Stimulated activated CD4-positive, alpha-beta T cell treated with anti-CD3 and anti-CD28 coated beads, TNF-alpha, amount 100 ng/mL, for 4 hours (primary cell): ENCODE results near the gene EML4.
"Not testable (repeated sequence)": the region's sequence is repeated elsewhere in the genome, so short reads cannot be mapped to it uniquely, and the experiment has no call there.

ENCODE experiments used
- DNase-seq, 3 experiments: peaks; one replicate each; pipeline ENCODE4 v3.0.0-alpha.2; 2020; ENCODE audit warnings: low read depth in 3 of 3

The EML4 gene

DNA sequence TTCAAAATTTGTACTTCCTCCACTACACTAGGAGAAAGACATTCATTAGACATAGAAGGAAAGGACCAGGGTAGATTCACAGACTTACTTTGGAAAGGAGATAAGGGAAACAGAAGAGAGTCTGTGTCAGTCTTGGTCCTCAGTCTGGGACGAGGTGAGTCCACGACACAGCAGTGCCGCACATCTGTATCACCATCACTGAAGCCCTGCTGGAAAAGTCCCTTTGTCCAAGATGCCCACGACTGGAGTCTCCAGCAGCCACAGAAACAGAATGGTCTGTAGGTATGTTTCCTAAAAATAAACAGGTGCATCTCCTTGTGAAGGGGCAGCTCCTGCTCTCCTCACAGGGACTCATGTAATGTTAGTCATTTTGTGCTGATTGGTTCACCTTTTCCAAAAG, 164.4 kb downstream of the EML4 start:
- DNase-seq: no peak

DNA sequence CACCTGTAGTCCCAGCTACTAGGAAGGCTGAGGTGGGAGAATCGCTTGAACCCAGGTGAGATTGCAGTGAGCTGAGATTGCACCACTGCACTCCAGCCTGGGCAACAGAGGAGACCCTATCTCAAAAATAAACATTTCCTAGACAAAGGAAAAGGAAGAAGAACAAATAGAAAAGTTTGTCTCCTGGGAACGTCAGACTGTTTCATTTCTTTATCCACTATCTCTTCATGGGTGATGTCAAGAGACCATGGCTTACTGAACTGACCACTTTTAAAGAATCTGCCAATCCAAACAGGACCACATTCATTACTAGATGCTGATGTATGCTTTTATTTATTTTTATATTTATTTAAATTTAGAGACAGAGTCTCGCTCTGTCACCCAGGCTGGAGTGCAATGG, 165.1 kb downstream of the EML4 start:
- DNase-seq: no peak

DNA sequence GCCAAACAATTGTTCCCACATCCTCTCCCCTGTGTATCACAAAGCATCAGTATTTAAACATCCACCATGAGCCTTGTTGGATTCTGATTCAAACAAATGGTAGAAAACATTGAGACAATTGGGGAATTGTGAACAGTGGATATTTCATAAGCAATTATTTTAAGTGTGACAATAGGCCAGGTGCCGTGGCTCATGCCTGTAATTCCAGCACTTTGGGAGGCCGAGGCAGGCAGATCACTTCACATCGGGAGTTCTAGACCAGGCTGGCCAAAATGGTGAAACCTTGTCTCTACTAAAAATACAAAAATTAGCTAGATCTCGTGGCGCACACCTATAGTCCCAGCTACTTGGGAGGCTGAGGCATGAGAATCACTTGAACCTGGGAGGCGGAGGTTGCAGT, 165.7 kb downstream of the EML4 start:
- not testable (repeated sequence) for DNase-seq

DNA sequence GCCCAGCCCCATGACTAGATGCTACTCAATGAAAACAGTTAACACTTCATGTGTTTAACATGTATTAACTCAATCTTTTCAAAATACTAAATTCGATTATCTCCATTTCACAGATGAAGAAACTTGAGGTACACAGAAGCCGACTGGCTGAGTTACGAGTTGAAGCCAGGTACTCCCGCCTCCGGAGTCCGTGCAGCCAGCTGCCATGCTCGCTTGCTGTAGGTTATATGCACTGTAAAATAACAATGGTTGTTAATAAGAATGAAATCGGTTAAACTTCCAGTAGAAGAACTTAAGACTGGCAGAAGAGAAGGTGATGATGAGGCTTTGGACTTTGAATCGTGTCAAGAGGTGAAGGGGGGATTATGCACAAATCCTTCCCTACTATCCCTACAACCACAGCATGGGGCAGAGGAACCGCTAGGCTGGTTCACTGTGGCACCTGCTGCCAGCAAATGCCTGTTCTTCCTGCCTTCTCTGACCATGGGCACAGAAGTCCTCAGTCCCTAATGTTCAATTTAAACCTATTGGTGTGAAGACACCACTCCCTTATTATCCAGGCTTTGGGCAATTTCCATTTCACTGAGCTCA, 166.5 kb downstream of the EML4 start:
- DNase-seq: no peak

DNA sequence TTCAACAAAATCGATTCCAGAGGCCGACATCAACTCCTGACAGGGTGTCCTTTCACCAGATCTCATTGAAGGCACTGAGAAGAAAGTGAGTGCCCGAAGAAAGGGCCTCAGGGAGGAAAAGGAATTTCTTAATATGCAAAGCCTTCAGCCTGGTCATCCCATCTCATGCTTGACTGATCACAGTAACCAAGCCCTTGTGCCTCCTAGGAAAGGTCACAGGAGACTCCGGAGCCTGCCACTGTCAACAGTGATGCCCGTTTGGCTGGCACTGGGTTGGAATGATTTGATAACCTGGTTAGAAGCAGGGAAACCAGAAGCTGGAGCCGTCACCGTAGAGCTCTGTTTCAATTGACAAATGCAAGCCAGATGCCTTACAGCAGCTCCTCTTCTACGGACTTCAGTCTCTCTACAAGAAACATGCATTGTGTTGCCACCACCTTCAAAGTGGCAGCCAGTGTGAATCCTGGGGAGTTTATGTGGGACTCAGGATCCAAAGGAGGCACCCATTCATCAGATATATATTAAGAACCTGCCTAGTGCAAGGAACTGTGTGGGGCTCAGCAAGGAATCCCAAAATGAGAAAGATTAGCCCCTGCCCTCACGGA, 167.3 kb downstream of the EML4 start:
- no peak for DNase-seq

DNA sequence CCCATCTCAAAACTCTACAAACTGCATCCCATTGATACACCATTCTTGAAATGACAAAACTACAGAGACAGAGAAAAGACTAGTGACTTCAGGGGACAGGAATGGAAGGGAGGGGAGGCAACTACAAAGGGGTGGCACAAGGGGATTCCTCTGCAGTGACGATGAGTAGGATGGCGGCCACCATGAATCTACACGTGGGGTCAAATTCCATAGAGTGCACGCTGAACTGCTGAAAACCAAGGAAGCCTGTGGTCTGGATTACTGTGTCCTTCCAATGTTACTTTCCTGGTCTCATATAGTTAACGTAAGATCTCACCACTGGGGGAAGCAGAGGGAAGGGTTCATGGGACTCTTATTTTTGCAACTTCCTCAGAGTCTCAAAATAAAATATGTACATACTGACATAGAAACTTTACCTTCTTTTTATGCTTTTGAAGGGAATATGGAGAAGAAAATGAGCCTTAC, 168.2 kb downstream of the EML4 start:
- DNase-seq: no peak

DNA sequence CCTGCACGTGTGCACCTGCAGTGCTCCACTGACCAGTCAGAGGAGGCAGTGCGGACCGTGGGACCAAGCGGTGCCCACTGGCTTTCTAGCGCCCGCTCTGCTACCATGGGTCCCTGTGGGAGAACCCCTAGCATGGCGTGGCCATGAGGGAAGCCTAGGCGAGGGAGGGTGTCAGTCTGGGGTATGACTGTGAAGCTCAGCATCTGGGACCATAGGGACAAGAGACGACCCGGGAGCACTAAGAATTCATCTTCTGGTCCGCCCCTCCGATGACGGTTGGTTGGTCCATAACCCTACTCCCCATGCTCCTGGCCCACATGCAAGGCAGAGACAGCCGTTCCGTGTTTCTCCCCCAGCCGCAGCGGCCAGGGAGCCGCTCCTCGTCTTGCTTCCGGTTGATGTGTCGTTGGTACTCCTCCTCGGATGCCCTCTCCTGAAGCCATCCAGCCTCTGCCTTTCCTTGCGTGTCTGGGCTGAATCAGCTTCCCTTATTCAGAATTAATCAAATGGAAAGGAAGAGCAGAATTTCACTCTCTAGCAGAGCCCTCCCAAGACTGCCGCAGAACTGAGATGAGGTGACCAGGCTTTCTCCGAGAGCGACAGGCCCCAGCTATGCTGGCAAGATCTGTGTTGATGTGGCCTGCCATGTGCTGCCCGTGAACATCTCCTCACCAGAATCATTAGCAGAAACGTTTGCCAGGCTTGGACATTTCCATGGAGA, 168.9 kb downstream of the EML4 start:
- DNase-seq: no peak

DNA sequence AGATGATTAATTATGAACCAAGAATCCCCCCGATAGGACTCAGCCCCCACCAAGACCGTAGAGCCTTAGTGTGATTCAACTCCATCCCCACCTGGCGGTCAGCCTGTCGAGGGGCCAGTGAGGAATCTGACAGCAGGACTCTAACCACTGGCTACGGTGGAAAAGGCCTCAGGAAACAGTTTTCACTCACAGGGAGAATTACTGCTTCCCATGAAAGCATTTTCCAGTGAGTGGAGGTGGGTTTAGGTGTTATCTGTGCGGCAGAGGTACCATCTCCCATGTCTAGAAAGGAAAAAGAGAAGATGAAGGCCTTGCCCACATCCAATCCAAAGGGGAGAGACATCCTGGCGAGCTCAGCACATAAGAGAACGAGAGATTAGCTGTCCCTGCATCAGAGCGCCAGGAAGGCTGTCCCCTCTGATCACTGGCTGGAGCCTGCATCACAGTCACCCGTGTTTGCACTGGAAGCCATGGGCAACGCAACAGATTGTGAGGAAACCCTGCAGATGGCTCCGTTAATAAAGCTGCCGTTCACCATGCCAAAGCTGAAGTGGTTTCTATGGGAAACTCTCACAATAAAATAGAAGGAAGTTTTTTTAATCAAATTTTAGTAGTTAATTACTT, 169.5 kb downstream of the EML4 start:
- DNase-seq: no peak

DNA sequence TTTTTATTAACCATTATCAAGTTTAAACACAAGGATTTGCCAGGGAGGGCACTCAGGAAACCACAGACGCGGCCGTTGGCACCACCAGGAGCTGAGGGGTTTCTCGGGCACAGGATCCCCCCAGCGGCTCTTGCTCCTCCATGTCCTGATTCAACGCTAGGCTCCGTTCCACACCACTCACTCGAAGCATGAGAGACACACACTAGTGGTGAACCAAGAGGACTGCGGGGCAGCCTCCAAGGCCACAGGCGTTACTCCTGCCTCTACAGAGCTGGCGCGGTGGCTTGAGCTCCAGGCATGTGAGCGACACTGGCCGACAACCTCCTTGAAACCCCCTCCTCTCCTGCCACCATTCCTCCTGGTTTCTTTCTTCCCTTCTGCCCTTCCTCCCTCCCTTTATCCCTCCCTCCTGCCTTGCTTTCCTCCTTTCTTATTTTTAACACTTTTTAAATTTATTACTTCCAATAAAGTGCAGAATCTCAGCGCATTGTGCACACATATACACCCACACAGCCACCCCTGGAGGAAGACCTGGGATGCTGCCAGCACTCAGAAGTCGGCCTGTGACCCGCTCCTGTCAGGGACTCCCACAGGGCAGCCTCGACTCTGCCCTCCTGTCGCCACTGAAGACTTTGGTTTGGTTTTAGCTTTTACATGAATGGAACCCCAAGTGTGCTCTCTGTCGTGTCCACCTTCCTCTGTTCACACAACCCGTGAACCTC, 170.2 kb downstream of the EML4 start:
- no peak for DNase-seq

DNA sequence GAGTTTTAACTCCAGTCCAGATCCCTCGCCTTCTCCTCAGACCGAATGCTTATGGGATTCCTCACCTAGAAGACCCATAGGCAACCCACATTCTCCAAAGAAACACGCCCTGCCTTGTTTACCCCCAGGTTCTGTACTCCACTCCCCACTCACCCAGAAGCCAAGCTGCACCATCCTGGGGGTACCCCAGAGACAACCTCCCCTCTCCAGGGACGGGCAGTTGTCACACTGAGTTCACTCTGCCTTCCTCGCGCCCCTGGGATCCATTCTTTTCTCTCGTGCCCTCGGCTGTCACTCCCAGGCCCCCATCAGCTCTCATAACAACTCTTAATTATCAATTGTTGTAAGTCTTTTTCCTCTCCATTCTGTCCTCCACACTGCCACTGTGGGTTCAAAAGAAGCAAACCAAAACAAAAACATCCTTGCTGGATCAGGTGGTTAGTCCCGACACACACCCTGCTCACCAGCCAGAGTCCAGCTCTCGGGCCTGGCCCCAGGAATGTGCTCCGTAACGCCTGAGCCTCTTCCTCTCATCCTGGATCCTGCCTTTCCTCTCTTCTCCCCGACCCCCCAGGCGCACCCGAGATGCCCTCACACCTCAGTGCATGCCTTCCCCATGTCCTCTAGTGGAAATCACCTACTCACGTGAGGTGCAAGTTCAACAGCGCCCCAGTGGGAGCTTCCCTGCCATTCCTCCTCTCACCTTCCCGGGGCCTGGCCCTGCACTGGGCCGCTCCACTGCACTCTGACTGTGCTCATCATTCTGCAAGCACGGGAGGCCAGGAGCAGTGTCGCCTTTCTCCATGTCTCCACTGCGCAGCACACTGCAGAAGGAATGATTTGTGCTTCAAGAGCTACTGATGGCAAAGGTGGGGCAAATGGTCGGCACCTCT, 171.1 kb downstream of the EML4 start:
- DNase-seq: no peak

DNA sequence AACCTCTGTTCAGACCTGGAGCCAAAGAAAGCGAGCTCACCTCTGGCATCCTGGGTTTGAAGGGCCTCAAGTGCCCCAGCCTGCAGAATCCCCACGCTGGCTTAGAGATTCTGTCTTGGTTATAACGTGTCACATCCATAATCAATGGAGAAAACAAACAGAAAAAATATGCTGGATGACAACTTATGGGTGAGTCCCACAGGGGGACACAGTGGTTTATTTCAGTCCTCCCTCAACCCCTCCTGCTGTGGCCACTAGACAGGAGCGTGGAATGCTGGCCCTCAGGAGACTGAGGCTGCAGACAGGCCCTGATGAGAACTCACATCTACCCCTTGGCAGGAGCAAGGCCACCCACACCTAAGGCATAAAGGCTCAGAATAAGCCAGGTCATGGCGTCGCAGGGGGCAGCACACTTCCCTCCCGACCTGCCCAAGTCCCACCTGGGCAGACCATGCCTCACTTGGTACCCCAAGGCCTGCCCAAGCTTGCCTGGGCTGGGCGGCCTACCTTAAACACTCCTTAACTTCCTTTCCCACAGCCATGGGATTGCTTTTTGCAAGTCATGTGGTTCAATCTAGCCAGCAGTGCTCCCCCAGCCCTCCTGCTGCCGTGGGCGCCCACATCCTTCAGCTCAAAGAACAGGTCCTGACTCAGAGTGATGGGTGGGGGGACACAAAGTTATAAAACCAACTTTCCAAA, 171.9 kb downstream of the EML4 start:
- DNase-seq: no peak

DNA sequence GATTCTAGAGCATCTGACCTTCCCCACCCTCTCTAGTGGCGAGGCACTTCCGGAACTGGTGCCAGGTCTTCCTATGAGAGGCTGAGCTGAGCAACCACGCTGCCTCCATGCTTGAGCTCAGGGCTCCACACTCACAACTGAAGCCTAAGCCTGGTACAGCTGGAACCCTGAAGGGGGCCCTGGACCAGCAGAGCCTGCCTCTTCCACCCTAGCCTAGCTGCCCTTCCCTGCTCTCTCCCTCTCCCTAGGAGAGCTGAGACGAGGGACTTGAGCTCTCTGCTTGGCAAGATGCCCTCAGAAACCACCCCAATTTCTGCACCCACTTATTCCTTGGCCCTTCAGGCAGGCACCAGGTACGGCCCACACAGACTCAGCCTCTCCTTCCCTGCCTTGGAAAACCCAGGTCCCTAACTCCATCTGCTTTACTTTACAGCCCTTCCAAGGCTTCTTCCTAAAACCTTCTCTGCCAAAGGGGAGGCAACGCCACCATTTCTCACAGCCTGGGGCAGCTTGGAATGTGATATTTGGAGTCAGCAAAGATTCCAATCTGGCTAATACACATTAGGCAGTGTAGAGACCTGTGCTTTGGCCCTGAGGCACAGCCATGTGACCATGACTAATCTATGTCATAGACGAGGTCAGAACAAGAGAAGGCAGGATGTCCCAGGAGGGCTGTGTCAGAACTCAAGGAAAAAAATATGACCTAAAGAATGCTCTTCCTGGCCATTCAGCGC, 173.1 kb downstream of the EML4 start:
- no peak for DNase-seq

DNA sequence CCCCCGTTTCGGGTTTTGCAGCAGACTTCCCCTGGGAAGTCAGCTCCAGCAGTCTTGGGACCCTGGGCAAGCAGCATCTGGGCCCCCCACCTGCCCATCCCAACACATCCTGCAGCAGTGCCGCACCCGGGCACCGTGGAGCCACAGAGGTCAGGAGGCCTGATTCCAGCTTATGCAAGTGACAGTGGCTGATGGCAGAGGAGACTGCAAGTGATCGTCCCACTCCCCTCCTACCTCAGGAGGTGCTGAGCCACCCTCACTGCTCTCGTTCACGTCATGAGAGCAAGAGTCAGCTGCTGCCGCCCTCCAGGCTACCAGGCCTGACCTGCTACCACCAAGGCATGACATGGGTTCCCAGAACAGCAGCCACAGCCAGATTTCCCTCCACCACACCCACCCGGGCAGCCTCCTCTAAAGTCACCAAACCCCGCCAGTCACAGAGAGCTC, 173.7 kb downstream of the EML4 start:
- no peak for DNase-seq

DNA sequence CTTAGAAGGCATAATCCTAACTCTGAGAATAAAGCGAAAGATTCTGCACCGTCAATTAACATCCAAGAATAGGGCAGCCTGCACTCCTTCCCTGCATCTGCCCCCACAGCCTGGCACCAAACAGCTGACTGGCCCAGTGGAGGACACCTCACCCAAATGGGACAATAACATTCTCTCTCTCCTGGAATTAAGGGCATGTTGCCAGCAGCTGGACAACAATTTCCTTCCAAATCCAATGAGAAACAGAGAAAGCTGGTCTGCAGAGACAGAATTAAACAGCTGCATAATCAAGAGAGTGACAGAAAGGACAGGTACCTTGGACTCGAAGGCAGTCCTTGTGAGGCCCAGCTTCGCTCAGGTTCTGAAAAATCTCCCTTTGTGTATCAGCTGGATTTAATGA, 176.8 kb downstream of the EML4 start:
- no peak for DNase-seq

DNA sequence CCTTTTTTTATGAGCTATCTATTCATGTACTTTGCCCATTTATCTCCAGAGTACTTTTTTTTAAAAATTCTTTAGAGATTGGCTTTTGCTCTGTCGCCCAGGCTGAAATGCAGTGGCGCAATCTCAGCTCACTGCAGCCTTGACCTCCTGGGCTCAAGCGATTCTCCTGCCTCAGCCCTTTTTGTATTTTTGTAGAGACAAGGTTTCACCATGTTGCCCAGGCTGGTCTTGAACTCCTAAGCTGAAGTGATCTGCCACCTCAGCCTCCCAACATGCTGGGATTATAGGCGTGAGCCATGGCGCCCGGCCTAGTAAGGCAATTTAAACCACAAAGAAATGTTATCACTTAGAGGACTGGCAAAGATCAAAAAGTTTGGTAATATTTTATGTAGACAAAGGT, 177.7 kb downstream of the EML4 start:
- not testable (repeated sequence) for DNase-seq

DNA sequence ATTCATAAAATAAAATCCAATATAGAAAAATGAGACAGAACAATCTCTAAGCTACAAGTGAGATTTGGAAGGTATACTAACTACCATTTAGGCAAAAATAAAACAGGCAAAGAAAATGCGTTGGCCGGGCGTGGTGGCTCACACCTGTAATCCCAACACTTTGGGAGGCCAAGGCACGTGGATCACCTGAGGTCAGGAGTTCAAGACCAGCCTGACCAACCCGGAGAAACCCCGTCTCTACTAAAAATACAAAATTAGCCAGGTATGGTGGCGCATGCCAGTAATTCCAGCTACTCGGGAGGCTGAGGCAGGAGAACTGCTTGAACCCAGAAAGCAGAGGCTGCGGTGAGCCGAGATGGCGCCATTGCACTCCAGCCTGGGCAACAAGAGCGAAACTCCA, 178.4 kb downstream of the EML4 start:
- not testable (repeated sequence) for DNase-seq

DNA sequence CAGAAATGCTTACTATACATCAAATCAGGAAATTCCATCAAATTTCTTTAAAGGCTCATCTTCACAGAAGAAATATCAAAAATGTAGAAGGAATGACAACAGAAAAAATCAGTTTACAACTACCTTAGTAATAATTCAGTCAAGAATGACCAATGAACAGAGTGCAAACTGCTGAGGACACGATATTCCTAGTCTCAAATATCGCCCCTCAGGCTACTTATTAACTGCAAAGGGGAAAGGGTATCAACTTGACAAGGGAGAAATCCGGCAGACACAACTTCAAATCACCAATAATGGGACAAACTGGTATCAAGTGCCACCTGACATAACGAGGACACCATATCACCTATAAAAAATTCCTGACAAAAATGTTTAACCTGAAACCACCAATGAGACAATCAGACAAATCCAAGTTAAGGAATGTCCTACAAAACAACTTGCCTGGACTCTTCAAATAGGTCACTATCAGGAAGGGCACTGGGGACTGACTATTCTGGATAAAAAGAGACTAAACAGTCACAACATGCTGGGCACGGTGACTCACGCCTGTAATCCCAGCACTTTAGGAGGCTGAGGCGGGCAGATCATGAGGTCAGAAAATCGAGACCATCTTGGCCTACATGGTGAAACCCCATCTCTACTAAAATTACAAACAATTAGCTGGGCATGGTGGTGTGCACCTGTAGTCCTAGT, 179.1 kb downstream of the EML4 start:
- DNase-seq: no peak

DNA sequence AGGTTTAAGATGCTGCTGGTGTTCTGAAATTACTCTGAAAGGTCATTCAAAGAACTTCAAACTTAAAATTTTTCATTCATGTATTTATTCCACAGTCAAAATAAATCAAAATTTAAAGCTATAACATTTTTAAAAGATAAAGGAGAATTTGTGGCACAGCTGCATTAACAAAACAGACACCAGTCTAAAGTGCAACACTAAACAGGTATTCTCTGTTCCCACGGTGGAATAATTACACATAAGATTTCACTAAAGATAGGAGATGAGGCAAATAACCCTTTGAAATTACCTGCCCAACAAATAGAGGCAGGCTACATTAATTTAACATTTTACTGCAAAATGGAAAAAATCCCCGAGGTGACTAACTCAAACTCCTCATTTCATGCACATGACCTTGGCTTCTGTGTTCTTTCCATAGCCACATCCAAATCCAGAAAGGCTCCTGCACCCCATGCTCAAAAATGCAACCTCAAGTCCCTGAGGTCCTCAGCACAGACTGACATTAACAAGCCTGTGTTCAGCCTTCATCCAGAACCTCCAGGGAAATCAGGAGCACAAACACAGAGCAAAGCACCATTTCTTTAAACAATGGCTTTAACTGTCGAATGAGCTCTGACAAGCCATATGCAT, 181.4 kb downstream of the EML4 start:
- no peak for DNase-seq

DNA sequence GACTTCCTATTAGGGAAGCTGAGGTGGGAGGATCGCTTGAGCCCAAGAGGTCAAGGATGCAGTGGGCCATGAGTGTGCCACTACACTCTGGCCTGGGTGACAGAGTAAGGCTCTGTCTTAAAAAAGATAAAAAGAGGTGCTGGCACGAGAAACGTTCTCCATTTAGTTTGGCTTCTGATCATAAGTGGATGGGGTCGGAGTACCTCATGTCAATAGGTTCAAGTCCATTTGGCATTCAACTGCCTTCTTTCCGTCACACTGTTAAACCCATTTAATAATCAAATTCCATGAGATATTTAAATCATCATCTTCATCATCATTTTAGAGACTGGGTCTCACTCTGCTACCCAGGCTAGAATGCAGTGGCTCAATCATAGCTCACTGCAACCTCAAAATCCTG, 182.7 kb downstream of the EML4 start:
- DNase-seq: no peak
